Measurements from ENCODE around the gene ZNF227. TPM values are rescaled to one million over a fixed set of nuclear protein-coding genes. Genes with fewer than 3 reads are reported as not detected.
A peak's percentile ranks its signal among the peaks of the same experiment; 100 is the strongest.

ZNF227 gene
- total and polyA plus RNA-seq, 9 of the 15 experiments (the other 6 are each of a cell fraction or from before 2014, with no cell fraction given): 3.0 to 15.1 (median 10.0) TPM

DNA sequence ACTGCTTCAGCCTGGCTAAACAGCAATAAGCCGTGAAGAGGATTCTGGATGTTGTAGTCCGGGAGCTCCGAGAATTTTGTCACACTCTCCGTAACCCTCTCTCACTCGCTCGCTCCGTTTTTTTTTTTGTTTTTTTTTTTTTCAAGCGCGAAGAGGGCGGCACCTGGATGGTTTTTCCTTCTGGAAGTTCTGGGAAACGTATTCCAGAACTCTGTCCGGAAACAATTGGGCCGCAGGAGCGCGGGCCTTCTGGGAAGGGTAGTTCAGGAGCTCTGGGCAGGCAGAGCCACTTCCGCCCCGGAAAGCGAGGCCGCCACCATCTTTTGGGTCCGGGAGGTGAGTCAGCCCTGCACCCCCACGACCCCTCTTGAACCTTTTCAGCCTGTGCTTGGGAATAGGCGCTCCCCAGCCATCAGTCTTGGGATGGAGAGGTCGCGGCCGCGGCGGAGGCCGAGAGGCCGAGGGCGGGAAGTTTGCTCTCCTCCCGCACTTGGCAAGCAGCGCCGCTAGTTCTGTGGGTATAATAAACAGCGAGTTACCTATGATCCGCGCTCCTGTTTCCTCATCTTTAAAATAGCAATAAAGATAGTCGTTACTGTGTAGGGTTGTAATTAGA lies at the start of gene ZNF227 (continued):
- TF ChIP-seq, protein P1, sequence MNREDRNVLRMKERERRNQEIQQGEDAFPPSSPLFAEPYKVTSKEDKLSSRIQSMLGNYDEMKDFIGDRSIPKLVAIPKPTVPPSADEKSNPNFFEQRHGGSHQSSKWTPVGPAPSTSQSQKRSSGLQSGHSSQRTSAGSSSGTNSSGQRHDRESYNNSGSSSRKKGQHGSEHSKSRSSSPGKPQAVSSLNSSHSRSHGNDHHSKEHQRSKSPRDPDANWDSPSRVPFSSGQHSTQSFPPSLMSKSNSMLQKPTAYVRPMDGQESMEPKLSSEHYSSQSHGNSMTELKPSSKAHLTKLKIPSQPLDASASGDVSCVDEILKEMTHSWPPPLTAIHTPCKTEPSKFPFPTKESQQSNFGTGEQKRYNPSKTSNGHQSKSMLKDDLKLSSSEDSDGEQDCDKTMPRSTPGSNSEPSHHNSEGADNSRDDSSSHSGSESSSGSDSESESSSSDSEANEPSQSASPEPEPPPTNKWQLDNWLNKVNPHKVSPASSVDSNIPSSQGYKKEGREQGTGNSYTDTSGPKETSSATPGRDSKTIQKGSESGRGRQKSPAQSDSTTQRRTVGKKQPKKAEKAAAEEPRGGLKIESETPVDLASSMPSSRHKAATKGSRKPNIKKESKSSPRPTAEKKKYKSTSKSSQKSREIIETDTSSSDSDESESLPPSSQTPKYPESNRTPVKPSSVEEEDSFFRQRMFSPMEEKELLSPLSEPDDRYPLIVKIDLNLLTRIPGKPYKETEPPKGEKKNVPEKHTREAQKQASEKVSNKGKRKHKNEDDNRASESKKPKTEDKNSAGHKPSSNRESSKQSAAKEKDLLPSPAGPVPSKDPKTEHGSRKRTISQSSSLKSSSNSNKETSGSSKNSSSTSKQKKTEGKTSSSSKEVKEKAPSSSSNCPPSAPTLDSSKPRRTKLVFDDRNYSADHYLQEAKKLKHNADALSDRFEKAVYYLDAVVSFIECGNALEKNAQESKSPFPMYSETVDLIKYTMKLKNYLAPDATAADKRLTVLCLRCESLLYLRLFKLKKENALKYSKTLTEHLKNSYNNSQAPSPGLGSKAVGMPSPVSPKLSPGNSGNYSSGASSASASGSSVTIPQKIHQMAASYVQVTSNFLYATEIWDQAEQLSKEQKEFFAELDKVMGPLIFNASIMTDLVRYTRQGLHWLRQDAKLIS (CRISPR knock-in tag; IDR thresholded peaks at IDR 0.05): no peak
- TF ChIP-seq PTTG1 (tag; IDR thresholded peaks at IDR 0.05; ENCODE audit: low read depth): no peak
- TF ChIP-seq RBM39 (optimal IDR thresholded peaks at IDR 0.05; ENCODE audit: low read depth, low read length): no peak
- TF ChIP-seq, protein P2, sequence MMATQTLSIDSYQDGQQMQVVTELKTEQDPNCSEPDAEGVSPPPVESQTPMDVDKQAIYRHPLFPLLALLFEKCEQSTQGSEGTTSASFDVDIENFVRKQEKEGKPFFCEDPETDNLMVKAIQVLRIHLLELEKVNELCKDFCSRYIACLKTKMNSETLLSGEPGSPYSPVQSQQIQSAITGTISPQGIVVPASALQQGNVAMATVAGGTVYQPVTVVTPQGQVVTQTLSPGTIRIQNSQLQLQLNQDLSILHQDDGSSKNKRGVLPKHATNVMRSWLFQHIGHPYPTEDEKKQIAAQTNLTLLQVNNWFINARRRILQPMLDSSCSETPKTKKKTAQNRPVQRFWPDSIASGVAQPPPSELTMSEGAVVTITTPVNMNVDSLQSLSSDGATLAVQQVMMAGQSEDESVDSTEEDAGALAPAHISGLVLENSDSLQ (IDR thresholded peaks at IDR 0.05): no peak; the same call in 1 of the 2 replicates
- TF ChIP-seq MCM7 (IDR thresholded peaks at IDR 0.05): no peak

DNA sequence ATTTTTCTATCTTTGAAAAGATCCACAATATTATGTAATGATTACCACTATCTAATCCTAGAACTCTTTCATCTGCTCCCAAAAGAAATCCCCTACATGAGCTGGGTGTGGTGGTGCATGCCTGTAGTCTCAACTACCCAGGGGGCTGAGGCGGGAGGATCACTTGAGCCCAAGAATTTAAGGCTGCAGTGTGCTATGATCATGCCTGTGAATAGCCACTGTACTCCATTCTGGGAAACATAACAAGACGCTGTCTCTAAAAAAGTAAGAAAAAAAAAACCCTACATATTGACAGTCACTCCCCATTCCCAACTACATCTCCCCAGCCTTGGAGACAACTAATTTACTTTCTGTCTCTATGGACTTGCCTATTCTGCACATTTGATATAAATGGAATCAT lies 48.5 kb upstream of the ZNF227 start:
- Histone ChIP-seq H3K9me3 (replicated peaks; ENCODE audit: control insufficient read depth, insufficient read depth, low read depth, low read length) (peaks cover 3% of the 10 kb centered on the region; the same call in 1 of the 2 replicates), H4K20me1 (replicated peaks; ENCODE audit: control insufficient read depth, insufficient read depth, low read length) (no peaks in the 10 kb centered on the region), H2AFZ (ENCODE audit: low read depth, low read length) (peak overlapping the region; percentile 98), H3K4me1 (replicated peaks in 1 of 2; ENCODE audit: control insufficient read depth in 2 of 2, insufficient read depth in 2 of 2, low read length in 2 of 2) (no peaks in the 10 kb centered on the region; a peak in 1 of 5 replicates), H3K9ac (ENCODE audit: insufficient read depth in 1 of 2, low read depth in 2 of 2, low read length in 2 of 2) (no peak overlapping the region), H3K4me2 (ENCODE audit: insufficient read depth, low read length) (no peak overlapping the region; the same call in 1 of the 2 replicates), H3K4me3 (no peak overlapping the region), H3K27me3 (ENCODE audit: control insufficient read depth in 2 of 2, insufficient read depth in 2 of 2, low read length in 2 of 2) (no peaks in the 10 kb centered on the region), H3K79me2 (ENCODE audit: control insufficient read depth, insufficient read depth, low read length) (peaks cover 3% of the 10 kb centered on the region; the same call in 2 of the 3 replicates), H3K9me1 (ENCODE audit: control insufficient read depth, insufficient read depth, low read length) (no peaks in the 10 kb centered on the region), H3K36me3 (ENCODE audit: control insufficient read depth, insufficient read depth, low read length) (peaks cover 9% of the 10 kb centered on the region; the same call in 1 of the 3 replicates), H3K27ac (ENCODE audit: extremely low read depth, low read depth, low read length) (no peak overlapping the region)
- 26% methylated on average over 2 of the region's 2 CpGs for WGBS (ENCODE audit: insufficient coverage, low coverage, missing lambda C conversion rate)
- intact Hi-C loops (cut with micrococcal nuclease): no loop called here
- CTCF ChIA-PET (ENCODE audit: low intra/inter-chr PET ratio): no interaction called here
- FAIRE-seq: no peak
- no peak for DNase-seq (ENCODE audit: extremely low read depth in 1 of 4, low spot score in 3 of 4)
- in situ Hi-C loops (cut with MboI): no loop called here
- no peak for ATAC-seq
- no TSS peak for BruUV-seq (replicated peaks)
- POLR2A ChIA-PET: interaction anchor here (1.3 kb wide), 1 partner anchor 10 kb away, joined by 11 read pairs; no protein-coding TSS in a partner anchor
- no peak for TF ChIP-seq ILF3 (IDR thresholded peaks at IDR 0.05; ENCODE audit: borderline replicate concordance)
- no peak for TF ChIP-seq RAD21 (CRISPR knock-in tag; conservative IDR thresholded peaks at IDR 0.05 in 1 of 2, IDR thresholded peaks at IDR 0.05 in 1 of 2)
- no peak for TF ChIP-seq GABPB2 (CRISPR knock-in tag; conservative IDR thresholded peaks at IDR 0.05)
- no peak for TF ChIP-seq BDP1 (IDR thresholded peaks at IDR 0.05; ENCODE audit: insufficient read depth, insufficient read length)
- no peak for TF ChIP-seq PPARD (CRISPR knock-in tag; IDR thresholded peaks at IDR 0.05)
- TF ChIP-seq SREBF2 (CRISPR knock-in tag; IDR thresholded peaks at IDR 0.05): no peak
- TF ChIP-seq FOXK2 (conservative IDR thresholded peaks at IDR 0.05 in 1 of 2, IDR thresholded peaks at IDR 0.05 in 1 of 2; ENCODE audit: low read depth in 2 of 2): no peak
- TF ChIP-seq, protein P3, sequence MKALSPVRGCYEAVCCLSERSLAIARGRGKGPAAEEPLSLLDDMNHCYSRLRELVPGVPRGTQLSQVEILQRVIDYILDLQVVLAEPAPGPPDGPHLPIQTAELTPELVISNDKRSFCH (CRISPR knock-in tag; IDR thresholded peaks at IDR 0.05): no peak
- TF ChIP-seq, protein P3 (tag; IDR thresholded peaks at IDR 0.05): no peak
- no peak for TF ChIP-seq ZEB2 (IDR thresholded peaks at IDR 0.05)
- TF ChIP-seq CBX3 (IDR thresholded peaks at IDR 0.05; ENCODE audit: borderline replicate concordance in 1 of 2, low read length in 2 of 2): no peak
- no peak for TF ChIP-seq ZKSCAN3 (CRISPR knock-in tag; IDR thresholded peaks at IDR 0.05)
